Activated CD4-positive, CD25-positive, alpha-beta regulatory T cell treated with anti-CD3 and anti-CD28 coated beads, Interleukin-2, amount 50 U/mL, for 24 hours (primary cell): ENCODE measurements around the gene HCRT.
"Not testable (repeated sequence)": the region's sequence is repeated elsewhere in the genome, so short reads cannot be mapped to it uniquely, and the experiment has no call there.

Experiments
- ATAC-seq, 2 donors: fragments of 150-1000 bp; cut with Tn5 transposase; one replicate each; pipeline ENCODE4 v1.10.0; 2021; ENCODE audit warnings: mild to moderate bottlenecking in 1 of 2, moderate library complexity in 1 of 2

HCRT gene

DNA sequence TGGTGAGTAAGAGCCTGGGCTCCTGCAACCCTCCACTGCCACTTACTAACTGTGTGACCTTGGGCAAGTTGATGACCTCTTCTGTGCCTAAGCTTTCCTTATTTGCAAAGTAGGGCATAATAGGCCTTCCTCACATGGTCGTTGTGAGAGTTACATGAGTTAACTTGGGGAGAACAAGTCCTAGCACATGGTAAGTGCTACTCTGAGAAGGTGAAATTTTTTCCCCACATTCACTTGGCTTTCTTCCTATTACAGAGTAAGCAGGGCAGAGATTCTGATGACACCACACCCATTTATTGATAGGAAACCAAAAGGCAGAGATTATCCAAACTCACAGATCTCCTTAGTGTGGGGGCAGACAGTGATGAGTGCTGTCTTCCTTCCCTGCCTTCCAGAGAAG, 5.9 kb downstream of the HCRT start:
- no peak for ATAC-seq

DNA sequence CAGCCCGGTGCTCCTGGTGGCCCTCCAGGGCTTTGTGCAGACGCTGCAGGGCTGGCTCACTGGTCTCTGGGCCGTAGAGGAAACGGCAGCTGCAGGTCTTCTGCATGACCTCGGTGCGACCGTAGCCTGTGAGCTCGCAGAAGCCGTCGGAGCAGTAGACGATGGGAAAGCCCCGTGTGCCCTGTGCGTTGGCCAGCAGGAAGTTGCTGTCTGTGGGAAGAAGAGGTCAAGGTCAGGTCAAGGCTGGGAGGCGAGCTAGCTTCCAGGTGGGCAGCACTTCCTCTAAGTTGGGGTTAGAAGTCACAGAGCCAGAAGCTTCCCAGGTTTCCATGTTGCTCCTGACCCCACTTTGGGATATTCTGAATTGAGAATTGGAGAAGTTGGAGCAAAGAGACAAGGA, 6.4 kb downstream of the HCRT start:
- no peak for ATAC-seq

GRCh38 chr17:42177684-42178083, 7.6 kb downstream of the HCRT start:
- ATAC-seq, result no peak

GRCh38 chr17:42174126-42174783, 11.0 kb downstream of the HCRT start:
- ATAC-seq, result no peak

- ATAC-seq, result no peak
Observed at GRCh38 chr17:42171831-42172230, 13.4 kb downstream of the HCRT start.

DNA sequence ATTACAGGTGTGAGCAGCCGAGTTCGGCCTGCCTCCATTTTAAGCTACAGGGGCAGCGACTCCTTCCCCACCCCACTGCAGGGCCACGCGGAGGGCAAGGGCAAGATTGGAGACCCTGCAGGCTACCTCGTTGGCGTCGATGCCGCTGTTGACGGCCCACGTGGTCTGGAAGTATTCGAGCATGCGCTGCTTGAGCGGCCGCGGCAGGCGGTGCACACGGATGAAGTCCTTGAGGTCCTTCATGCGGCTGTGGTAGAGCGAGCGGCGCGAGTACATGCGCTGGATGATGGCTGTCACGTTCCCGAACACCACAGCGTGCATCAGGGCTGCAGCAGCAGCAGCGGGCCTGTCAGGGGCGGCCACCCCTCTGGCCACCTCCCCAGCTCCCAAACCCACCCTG, 15.9 kb downstream of the HCRT start:
- ATAC-seq, result no peak

DNA sequence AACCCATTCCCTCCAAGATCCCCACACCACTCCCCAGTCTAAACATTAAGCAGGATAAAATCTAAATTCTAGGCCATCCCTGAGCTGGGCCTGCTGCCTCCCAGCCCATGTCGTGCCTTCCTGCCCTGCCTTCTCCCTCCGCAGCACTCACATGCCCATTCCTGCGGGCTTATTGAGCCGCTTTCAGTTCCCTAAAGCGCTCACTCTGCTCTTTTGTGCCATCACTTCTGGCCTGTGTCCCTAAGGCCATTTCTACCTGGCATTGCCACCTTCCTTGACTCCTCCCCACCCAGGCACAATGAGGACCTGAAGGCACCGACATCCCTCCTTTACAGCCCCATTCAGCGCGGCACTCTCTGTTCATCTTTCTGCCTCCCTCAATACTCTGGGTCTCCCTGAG, 17.4 kb downstream of the HCRT start:
- ATAC-seq, result no peak

DNA sequence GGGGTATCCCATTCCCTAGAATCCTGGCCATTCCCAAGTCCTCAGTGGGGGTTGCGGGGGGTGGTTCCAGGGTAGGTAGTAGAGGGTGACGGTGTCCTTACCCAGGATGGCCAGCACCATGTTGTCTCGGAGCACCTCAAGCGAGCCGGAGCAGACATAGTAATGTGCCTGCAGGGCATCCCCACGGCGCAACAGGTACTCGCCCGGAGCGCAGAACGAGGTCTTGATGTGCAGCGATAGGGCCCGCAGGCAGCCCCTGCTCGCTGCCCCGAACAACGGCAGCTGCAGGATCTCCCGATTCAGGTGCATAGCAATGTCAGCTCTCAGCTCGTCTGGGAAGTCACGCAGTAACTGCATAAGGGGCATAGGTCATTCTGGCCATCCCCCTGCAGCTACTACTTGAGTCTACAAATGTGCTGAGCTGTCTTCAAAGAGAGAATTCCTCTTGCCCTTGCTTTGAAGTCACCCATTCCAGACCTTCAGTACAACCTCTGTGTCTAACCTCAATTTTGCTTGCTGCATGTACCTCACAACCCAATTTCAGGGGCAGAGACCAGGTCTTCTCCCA, 19.0 kb downstream of the HCRT start:
- ATAC-seq, result no peak

DNA sequence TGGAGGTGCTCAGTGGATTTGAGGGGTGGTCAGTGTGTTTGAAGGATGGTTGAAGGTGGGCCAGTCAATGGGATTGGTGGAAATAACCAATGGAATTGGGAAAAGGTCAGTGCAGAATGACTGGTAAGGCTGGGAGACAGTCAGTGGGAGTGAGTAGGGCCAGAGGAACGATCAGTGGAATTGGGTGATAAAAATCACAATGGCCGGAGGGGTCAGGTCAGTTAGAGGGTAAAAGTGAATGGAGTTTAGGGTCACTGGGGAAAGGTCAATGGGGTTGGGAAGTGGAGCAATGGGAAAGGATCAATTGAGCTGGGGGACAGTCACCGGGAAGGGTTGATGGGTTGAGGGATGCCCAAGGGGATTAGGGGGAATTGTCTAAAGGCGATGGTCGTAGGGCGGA, 19.5 kb downstream of the HCRT start:
- ATAC-seq, result no peak

DNA sequence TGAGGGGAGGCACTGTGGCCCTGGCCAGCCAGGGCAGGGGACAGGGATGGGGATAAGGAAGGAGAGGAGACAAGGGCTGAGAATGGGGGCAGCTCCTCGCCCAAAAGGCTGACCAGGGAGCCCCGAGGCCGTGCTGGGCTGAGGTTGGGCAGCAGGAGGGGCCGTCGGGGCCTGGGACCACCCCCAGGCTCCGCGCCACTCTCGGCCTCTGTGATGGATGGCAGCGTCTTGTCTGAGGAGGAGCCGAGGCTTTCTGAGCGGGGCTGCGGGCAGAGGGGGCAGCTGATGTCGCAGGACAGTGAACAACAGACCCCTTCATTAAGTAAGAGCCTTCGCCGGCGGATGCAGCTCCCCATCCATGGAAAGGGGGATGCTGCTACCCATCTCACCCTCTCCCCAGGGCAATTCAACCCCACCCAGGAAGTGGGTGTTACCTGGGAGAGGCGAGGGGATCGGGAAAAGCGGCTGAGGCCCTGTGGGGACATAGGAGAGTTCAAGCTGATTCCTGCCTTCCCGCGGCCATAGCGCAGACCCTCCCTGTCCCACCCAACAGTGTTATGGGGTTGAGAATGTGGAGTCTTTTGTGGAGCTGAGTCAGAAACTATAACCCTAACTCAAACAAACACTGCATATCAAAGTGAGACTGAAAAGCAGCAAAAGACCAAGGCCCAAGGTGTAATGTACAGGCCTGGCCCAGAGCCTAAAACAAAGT, 21.4 kb downstream of the HCRT start:
- ATAC-seq, result no peak

DNA sequence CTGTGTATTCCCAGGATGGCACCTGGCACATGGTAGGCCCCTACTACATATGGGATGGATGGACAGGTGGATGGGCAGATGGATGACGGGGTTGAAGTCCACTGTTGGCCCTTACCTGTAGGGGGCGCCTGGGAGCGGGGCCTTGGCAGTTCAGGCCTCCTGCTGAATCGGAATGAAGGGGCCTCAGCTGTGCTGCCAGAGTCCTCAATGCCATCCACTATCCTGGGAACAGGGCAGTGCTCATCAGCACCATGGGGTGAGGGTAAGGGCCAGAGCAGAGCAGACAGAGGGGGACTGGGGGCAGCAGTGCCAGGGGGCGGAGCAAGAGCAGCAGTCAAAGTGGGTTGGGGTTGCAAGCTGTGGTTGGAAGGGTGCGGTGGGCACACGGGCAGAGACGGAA, 22.1 kb downstream of the HCRT start:
- no peak for ATAC-seq

DNA sequence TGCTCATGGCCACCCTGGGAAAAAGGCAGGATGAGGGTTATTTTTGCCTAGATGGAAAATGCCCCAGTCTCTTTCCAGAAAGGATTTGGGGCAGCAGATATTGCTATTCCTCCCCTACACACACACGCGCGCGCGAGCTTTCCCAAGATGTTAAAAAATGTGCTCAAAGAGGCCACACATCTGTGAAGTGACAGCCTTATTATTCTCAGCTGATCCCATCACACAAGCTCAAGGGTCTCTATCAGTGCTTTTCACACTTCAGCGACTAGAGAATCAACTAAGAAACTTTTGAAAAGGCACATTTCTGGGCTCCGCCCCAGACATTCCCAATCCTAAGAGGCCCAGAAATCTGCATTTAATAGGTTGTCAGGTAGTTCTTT, 24.7 kb downstream of the HCRT start:
- ATAC-seq, result no peak

- ATAC-seq, result no peak
Observed at GRCh38 chr17:42159796-42160530, 25.3 kb downstream of the HCRT start.

GRCh38 chr17:42155614-42156045, 29.6 kb downstream of the HCRT start:
- ATAC-seq, result no peak

DNA sequence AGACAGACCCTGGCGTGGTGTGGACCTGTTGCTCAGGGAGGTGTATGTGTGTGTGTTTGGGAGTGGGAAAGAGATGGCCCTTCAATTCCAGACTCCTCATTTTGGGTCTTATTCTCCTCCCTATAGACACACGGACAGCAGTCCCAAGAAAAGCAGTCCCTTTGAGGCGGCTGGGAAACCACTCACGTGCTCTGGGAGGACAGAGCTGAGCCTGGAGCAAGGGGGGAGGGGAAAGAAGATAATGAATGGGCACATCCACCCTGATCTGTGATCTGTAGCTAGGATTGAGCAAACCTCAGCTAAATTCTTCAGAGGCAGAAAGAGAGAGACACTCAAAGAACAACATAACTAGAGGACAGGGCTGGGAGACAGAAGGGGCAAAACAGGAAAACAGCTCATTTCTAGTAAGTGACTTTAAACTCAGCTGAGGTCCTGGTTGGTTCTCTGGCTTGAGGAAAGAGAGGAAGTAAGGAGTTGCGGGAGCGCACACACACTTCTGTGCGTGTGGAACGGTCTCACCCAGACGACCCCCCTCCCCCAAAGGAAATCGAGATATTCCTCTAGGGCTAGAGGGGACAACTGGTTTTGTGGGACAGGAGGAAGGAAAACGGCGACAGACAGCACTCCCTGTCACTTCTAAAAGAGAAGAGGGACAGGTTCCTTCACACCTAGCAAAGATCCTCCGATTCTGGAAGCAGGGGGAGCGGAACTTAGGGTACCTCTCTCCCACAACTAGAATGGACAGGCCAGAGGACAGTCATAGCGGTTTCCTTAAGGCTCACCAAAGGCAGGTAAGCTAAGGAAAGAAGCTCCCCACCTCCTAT, 31.1 kb downstream of the HCRT start:
- no peak for ATAC-seq

DNA sequence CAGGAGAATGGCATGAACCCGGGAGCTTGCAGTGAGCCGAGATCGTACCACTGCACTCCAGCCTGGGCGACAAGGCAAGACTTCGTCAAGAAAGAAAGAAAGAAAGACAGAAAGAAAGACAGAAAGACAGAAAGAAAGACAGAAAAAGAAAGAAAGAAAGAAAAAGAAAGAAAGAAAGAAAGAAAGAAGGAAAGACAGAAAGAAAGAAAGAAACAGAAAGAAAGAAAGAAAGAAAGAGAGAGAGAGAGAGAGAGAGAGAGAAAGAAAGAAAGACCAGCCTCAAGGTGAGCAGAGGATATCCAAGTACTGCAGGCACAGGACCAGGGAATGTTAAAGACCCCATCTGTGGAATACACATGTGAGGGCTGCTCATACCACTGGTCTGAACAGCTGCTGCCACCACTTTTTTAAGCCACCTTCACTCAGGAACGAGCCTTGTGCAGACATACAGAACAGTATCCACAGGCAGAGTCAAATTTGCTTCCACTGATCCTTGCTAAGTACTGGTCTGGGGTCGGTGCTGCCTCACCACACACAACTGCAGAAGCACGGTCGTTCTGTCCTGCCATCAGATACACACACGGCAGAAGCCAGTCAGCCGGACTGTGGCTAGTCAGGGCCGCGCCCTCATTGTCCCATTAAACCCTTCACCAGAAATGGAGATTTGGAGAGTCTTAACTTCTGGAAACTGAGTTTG, 38.2 kb downstream of the HCRT start:
- no peak for ATAC-seq

GRCh38 chr17:42143138-42143537, 42.1 kb downstream of the HCRT start:
- ATAC-seq, result not testable (repeated sequence)

DNA sequence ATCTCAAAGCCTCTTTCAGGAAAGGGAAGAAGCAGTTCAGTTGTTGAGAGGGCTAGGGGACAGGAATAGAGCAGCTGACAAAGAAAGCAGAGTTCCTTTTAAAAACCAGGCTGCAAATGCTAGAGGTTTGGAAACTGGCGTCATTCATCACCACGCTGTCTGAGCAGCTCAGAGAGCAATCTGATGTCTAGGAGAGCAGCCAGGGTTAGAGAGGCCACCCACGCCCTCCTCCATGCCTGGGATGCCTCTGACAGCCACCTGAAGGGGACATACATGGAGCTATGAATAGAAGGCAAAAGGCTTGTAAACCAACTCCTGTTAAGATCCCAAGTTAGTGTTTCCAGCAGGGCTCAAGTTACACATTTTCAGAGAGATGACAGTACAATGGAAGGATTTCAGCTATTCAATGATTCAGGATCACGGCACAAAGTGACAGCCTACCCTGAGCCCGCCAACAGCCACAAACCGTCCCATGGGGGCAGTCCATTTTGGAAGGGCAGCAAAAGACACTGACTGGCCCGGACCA, 42.8 kb downstream of the HCRT start:
- no peak for ATAC-seq

DNA sequence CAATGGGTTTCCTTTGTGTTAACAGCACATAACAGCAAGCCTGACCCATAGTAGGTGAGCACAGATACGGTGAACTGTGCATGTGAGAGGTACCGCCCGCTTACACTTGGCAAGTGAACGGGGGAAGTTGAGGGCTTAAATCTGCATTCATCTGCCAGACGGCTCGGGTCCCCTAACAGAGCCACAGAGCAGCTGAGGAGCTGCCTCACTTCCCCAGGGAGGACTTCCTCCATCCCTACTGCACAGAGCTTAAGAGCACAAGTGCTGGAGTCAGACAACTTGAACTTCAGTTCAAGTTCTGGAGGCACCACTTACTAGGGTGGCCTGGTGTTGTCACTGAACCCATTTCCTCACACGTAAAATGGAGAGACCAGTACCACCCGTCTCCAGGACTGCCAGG, 43.9 kb downstream of the HCRT start:
- ATAC-seq, result no peak

DNA sequence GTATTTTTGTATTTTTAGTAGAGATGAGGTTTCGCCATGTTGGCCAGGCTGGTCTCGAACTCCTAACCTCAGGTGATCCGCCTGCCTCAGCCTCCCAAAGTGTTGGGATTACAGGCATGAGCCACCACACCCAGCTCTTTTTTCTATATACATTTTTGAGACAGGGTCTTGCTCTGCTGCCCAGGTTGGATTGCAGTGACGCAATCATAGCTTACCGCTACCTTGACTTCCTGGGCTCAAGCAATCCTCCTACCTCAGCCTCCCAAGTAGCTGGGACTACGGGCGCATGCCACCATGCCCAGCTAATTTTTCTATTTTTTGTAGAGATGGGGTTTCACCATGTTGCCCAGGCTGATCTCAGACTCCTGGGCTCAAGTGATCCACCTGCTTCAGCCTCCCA, 44.6 kb downstream of the HCRT start:
- not testable (repeated sequence) for ATAC-seq

- ATAC-seq, result no peak
Observed at GRCh38 chr17:42138749-42139492, 46.3 kb downstream of the HCRT start.
